NCI-H1436 treated with DMSO at 0.1 percent for 48 hours (cell line): Measurements from ENCODE around the gene SMARCB1.

Experiments
- DNase-seq: peaks from one replicate; lab custom pipeline; 2025; lab: John Stamatoyannopoulos, UW

SMARCB1 gene

DNA sequence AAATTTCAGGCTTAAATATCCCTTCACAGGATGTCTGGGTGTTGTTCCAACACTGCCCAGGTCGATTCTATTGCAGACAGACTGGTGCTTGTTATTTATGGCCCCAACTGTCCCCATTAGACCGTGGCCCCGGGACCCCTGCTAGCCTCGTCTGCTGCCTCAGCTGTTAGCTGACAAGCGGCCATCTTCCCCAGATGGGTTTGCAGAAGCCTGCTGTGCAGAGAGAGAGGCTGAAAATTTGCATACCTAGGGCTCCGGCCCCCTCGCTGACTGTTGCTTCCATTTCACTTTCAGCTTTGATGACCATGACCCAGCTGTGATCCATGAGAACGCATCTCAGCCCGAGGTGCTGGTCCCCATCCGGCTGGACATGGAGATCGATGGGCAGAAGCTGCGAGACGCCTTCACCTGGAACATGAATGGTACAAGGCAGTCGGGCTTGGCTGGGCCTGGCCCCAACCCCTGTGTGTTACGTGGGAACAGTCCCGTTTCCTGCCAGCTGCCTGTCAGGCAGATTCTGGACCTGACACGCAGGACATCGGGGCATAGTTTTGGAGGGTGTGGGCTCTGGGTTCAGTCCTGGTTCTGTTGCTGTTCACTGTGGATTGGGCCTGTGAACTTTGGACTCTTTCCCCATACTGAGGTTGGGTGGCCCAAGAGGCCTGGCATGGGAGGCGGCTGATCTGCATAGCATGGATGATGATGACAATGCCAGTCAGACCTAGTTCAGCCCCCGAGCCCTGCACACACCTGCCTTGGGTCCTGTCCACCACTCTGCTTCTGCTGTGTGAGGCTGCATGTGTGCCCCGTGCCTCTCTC, 16.4 kb downstream of the SMARCB1 start:
- DNase-seq: no peak

DNA sequence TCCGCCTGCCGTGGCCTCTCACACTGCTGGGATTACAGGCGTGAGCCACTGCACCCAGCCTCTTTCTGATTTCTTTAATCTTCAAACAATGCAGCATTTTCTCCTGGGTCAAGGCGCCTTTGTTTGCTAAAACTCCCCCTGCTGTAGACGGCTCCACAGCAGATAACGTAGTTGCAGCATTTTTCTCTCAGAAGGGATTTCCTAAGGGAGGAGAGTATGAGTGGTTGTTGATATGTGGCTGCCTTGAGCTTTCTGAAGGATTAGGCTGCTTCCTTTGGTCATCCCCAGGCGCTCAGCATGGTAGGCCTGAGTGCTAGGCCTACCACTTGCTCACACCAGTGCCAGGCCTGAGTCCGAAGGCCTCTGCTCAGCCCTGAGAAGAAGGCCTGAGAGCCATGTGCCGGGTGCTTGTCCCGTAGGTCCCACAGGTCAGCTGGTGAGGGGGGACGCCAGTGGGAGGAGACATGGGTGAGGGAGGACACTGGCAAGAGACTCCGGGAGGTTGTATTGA, 18.1 kb downstream of the SMARCB1 start:
- DNase-seq: no peak

DNA sequence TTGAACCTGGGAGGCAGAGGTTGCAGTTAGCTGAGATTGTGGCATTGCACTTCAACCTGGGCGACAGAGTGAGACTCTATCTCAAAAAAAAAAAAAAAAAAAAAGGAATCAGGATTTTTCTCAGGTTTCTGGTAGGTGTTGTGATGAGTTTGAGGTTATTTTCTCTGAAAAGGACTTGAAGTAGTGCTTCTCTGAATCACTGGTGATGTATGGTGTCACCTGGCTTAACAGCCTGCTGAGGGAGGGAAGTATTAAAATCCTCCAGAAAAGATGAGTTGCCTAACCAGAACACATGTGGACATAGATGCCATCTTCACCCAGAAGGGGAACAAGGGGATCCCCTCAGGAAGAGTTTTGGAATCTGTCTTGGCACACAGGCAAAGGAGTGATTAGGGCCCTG, 20.1 kb downstream of the SMARCB1 start:
- DNase-seq: no peak

DNA sequence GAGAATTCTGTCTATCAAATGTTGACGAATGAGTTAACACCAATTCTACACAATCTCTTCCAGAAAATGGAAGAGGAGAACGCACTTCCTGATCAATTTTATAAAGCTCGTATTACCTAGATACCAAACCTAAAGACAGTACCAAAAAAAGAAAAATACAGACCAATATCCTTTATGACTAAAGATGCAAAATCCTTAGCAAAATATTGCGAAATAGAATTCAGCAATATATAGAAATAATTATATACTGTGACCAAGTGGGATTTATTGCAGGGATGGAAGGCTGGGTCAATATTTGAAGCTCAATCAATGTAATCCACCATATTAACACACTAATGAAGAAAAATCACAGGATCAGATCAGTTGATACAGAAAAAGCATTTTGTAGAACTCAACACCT, 25.6 kb downstream of the SMARCB1 start:
- no peak for DNase-seq

DNA sequence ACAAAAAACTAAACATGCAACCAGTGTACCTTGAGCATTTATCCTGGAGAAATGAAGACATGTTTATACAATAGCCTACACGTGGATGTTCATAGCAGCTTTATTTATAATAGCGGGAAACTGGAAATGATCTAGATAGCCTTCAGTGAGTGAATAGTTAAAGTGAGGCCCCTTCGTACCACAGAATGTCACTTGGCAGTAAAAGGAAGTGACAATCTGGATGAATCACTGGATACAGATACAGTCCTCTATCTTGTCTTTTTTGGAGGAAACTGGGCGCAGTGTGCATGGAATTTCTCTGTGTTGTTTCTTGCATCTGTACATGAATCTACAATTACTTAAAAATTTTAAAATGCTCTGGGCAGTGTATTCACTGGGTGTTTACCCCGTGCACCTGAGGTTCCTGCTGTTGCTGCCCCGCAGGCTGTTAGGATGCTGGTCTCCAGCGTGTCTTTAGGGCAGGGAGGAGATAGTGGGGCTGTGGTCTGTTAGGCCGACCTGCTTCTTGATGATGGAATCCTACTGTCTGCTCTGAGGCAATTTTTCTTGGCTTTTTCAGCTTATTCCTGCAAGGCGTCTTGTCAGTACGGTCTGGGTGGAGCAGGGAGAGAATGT, 28.9 kb downstream of the SMARCB1 start:
- DNase-seq: no peak

DNA sequence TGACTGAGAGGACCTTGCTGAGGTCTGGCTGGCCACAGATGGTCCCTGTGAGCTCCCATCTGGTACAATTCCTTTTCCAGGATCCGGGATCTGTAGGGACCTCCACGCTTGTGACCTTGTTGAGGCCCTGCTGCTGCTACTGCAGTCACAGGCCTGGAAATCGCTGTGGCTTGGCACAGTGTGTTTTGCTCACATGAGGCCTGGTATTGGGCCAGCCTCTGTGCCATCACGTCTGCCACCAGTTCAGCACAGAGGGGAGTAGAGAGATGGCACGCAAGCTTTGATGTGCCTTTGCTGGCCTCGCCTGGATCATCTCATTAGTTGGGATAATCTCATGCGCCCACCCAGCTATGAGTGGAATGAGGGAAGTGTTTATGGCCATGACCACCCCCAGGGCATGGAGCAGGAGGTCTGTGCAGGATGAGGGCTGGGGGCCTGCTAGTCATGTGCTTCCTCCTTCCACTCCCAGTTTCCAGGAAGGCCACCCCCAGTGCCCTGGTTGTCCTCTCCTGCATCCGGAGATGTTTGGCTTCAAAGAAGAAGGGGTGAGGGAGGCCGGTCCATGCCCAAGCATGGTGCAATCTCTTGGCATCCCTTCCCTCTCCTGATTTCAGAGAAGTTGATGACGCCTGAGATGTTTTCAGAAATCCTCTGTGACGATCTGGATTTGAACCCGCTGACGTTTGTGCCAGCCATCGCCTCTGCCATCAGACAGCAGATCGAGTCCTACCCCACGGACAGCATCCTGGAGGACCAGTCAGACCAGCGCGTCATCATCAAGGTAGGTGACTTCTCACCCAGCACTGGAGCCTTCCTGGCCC, 29.6 kb downstream of the SMARCB1 start:
- DNase-seq: no peak

DNA sequence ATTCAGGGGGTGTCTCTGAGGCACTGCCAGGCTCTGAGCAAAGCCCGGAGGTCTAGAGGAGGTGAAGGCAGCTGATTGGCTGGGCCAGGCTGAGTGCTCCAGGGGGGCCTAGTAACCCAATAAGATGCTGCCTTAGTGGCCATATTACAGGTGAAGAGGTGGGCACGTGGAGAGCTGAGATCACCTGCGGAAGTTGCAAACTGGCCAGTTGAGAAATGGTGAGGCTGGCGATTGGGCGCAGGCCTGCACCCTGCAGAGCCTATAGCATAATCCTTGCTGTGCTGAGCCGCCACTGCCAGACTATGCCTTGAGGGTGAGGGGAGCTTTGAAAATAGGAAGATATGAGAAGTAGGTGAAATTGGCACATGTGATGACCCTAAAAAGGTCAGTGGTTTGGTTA, 30.4 kb downstream of the SMARCB1 start:
- DNase-seq: no peak

DNA sequence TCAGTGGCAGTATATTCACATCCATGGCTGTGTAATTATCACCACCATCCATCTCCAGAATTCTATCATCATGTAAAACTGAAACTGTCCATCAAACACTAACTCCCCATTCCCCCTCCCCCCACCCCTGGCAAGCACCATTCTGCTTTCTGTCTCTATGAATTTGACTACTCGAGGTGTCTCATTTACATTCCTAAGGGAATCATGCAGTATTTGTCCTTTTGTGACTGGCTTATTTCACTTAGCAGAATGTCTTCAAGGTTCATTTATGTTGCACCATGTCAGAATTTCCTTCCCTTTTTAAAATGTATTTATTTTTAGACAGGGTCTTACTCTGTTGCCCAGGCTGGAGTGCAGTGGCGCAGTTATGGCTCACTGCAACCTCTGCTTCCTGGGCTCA, 31.8 kb downstream of the SMARCB1 start:
- DNase-seq: no peak

DNA sequence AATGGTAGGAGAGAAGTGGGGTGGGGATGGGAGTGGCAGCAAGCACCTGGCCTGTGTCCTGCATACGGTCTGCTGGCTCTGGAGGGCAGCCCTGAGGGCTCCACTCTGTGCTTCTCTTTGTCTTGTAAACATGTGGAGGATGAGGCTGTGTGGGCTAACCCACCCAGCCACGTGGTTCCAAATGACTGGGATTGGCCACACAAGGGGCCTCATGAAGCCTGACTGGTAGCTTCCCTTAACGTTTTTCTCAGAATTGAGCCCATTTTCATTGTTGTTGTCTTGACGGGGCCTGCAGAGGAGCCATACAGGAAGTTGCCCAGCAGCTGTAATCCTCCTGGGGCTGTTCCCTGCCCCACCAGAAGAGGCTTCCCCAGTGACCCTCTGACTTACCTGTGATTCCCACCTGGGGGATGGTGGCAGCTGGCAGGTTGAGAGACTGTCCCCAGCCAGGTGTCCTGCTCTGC, 34.0 kb downstream of the SMARCB1 start:
- no peak for DNase-seq

DNA sequence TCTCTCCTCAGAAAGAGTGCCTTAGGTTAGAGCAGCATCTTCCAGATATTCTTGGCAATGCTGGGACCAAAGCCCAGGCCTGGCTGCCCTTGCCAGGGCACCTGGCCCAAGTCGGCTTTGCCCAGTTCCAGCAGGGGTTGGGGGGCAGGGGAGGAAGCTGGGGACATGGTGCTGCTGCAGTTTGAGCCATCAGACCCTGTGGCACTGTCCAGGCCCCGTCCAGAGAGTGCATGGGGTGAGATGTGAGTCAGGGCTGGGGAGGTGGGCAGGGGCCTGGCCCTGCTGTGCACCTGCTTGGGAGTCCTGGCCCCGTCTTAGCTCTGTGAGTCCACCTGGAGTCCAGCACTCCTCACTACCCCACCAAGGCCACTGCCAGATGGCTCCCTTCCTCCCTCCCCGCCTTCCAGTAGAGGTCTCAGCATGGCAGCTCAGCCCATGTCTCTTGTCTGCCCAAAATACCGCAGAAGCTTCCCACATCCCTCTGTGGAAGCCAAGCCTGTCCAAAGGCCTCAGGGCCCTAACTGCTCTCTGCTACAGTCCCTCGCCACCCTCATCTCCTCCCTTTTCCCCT, 35.4 kb downstream of the SMARCB1 start:
- DNase-seq: no peak

DNA sequence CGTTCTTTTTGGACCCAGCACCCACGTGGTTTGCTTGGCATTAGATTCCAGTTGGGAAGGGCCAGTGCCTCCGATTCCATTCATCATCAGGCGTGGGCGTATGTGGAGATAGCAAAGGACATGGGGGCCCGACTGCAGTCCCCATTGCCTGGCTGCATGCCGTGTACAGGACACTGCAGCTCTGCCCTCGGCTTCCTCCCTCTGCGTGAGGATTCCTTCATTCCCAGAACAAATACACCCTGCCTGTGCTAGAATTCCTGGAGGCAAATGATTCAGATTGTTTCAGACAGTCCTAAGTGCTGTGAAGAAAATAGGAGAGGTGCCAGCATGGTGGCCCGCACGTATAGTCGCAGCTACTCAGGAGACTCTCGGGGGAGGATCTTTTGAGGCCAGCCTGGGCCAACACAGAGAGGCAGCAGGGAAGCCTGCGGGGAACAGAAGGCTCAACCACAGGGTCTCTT, 36.6 kb downstream of the SMARCB1 start:
- no peak for DNase-seq

DNA sequence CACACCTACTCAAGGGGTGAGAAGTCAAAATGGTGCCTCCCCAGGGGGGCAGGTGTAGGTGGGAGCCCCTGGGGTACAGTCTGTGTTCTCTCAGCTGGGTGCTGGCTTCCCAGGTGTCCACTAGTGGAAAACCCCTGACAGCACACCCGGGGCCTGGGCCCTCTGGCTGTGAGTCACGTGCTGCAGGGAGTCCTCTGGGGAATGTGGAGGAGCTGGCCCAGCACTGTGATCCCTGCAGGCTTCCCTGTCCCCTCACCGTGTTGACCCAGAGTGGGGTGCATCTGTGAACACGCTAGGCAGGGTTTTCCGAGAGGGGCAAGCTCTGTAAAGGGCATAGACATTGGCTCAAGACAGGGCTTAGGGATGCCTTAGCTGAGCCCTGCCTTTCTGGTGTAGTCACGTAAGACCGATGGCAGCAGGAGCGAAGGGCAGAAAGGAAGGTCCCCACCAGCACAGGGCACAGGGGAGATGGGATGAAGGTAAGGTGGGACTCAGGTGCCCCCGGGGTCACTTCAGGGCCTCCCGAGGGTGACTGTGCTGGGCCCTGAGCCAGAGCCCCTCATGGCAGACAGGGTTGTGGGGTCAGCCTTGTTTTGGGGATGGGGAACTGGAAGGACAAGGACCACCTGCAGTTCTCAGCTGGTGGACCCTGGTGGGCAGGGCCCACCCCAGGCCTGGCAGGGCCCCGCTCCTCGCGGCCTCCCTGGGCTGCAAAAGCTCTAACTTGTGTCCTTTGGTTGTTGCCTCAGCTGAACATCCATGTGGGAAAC, 37.9 kb downstream of the SMARCB1 start:
- DNase-seq: no peak

DNA sequence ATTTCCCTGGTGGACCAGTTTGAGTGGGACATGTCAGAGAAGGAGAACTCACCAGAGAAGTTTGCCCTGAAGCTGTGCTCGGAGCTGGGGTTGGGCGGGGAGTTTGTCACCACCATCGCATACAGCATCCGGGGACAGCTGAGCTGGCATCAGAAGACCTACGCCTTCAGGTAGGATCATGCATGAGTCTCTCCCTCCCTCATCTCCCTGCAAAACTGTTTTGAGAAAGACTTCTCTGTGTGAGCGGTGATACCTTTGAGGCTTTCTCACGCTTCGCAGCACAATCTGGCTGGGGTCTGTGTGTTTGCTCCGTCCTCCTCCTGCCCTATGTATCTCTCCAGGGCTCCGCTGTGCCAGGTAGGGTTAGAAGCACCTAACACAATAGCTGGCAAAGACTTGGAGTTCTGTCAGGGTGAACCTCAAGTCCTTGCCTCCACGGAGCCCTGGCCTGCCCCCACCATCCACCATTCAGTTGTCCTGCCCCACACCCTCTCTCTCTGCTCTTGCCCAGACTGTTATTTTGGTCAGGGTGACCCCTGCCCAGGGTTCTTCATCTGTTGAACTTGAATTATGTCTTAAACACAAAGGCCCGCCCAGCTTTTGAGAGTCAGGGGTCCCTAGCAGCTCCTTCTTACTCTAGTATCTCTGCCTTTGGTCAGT, 38.6 kb downstream of the SMARCB1 start:
- DNase-seq: no peak

DNA sequence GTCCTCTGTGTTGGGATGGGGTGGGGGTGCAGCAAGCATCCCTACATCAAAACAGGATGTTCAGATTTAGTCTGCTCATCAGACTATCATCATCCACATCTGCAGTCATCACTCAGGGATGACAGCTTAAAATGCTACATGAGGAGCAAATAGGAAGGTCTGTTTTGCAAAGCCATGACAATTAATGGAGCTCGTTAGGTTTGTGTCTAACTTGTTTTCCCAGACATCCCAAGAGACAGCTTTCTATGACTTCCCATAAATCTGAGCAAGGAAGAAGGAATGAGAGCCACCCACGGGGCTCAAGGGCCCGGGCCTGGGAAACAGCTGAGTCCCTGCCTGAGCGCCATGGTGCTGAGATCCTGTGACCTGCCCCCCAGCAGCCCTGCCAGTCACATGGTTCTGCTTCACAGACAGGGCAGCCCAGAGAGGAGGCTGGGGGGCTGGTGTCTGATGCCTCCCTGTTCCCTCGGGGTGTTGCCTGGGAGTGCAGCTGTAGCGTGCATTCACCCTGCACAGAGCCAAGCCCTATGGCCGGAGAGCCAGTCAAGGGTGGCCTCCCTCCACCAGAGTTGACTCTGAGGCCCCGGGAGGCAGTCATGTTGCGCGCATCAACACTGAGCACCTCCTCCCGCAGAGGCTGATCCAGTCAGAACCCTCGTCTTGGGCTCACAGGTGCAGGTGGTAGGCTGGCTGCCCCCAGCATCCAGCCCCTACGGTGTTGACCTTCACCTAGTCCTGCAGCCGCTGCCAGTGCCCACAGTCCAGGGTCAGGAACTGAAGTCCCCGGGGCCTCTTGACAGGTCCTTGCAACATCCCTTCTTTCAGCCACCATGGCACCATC, 40.0 kb downstream of the SMARCB1 start:
- no peak for DNase-seq

DNA sequence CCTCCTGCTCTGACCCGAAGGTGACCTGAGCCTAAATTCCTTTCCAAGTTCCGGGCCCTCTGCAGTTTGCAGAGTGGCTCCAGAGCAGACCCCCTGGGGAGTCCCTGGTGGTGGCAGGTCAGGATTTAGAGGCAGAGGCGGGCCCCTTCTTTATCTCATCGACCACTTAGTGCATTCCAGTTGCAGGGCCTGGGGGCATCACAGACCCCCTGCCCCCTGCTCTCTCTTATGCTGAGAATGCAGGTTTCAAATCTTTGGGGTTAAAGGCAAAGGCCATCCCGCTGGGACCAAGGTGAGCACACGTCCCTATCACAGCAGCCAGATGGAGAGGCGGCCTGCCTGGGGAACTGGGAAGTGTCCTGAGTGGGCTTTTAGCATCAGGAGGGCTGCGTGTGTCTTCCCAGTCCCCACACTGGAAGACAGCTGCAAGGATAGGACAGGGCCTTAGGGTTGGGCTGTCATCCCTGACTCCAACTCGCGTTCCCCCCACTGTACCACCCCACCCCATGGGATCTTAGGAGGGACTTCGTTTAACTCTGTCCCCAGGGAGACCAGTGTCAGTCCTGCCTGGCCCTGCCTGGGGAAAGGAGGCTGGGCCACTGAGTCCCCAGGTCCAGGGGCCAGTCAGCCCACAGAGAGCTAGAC, 40.7 kb downstream of the SMARCB1 start:
- no peak for DNase-seq

DNA sequence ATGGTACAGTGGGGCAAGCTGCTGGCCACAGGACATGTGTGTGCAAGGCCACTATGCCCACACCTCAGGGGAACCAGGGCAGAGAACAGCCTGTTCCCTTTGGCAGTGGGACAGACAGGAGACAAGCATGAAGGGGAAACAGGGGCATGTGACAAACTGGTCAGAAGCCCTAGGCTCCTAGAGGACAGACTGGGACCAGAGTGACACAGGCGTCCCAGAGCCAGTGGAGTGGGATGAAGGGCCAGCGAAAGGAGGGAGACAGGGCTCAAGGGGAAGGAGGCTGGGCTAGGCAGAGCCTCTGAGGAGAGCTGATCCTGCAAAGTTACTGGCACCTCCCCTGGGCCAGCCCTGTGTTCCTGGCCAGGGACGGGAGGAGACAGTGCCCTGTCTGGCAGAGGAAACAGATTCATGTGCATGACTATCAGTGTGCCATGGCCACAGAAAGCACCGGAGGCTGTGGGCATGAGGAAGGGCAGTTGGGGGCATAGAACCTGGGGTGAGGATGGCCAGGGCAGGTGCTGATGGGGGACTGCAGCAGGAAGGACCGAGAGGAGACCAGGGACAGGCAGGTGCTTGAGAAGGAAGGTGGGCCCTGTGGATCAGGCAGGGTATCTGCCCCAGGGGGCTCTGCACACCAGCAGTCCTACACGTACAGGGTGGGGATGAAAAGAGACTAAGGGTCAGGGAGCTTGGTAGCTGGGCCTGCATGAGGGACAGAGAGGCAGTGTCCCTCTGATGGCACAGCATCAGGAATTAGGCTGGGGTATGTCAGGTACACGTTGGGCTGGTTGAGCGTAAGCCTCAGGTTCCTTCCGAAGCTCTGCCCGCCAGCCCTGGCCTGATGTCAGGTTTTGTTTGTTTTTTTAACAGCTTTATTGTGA, 42.3 kb downstream of the SMARCB1 start:
- no peak for DNase-seq

DNA sequence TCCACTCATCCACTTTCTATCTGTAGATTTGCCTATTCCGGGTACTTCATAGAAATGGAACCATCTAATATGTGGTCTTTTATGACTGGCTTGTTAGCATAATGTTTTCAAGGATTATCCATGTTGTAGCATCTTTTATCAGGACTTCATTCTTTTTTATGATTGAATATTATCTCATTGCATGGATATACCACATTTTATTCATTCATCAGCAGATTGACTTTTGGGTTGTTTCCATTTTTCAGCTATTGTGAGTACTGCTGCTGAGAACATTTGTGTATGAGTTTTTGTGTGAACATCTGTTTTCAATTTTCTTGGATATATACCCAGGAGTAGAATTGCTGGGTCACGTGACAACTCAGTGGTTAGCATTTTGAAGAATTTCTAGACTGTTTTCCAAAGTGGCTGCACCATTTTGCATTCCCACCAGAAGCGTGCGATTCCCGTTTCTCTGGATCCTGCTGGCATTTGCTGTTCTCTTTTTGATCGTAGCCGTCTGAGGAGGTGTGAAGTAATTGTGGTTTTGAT, 43.1 kb downstream of the SMARCB1 start:
- no peak for DNase-seq

DNA sequence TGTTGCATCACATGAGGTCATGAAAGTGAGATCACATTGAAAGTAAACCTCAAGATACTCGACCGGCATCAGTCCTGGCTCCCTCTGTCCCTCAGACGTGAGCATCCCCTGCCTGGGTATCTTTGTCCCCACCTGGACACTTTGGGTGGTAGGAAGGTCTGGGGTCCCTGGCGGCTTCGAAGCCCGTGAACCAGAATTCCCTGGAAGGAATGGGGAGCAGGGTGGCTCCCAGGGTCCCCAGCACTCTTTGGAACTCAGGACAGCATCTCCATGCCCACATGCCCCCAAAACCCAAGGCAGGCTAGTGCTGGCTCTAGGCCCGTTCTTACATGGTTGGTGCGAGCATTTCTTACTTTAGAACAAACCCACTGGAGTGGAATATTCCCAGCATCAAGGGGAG, 44.5 kb downstream of the SMARCB1 start:
- DNase-seq: no peak
